NCI-H345 (cell line): ENCODE data around the gene FMNL2.
"Not testable (repeated sequence)": the region's sequence is repeated elsewhere in the genome, so short reads cannot be mapped to it uniquely, and the experiment has no call there.

Experiments
- DNase-seq: peaks from one replicate; lab custom pipeline; 2025; lab: John Stamatoyannopoulos, UW

FMNL2 gene

GRCh38 chr2:152376385-152376784 is 41.4 kb downstream of the FMNL2 start:
- no peak for DNase-seq

GRCh38 chr2:152376968-152377367 is 42.0 kb downstream of the FMNL2 start:
- DNase-seq: no peak

GRCh38 chr2:152379089-152379488 is 44.1 kb downstream of the FMNL2 start:
- DNase-seq: no peak

GRCh38 chr2:152380261-152381055 is 45.5 kb downstream of the FMNL2 start:
- no peak for DNase-seq

- no peak for DNase-seq
These were observed 48.7 kb downstream of the FMNL2 start for GRCh38 chr2:152383702-152384101.

- no peak for DNase-seq
These were observed 50.0 kb downstream of the FMNL2 start for GRCh38 chr2:152384992-152385391.

- no peak for DNase-seq
These were observed 50.7 kb downstream of the FMNL2 start for GRCh38 chr2:152385650-152386049.

- DNase-seq: no peak
These were observed 51.3 kb downstream of the FMNL2 start for GRCh38 chr2:152386266-152386665.

- DNase-seq: no peak
These were observed 52.1 kb downstream of the FMNL2 start for GRCh38 chr2:152387041-152387440.

- not testable (repeated sequence) for DNase-seq
These were observed 53.3 kb downstream of the FMNL2 start for GRCh38 chr2:152388269-152388668.

- DNase-seq: no peak
These were observed 54.5 kb downstream of the FMNL2 start for GRCh38 chr2:152389483-152389882.

GRCh38 chr2:152390837-152391236 is 55.9 kb downstream of the FMNL2 start:
- no peak for DNase-seq

GRCh38 chr2:152391318-152391717 is 56.3 kb downstream of the FMNL2 start:
- DNase-seq: no peak

- no peak for DNase-seq
These were observed 58.4 kb downstream of the FMNL2 start for GRCh38 chr2:152393377-152393776.

GRCh38 chr2:152394326-152394725 is 59.4 kb downstream of the FMNL2 start:
- DNase-seq: no peak

- no peak for DNase-seq
These were observed 60.1 kb downstream of the FMNL2 start for GRCh38 chr2:152395103-152395502.

GRCh38 chr2:152395572-152395971 is 60.6 kb downstream of the FMNL2 start:
- DNase-seq: no peak

- DNase-seq: no peak
These were observed 61.1 kb downstream of the FMNL2 start for GRCh38 chr2:152396051-152396511.

GRCh38 chr2:152396763-152397162 is 61.8 kb downstream of the FMNL2 start:
- no peak for DNase-seq

GRCh38 chr2:152399003-152399402 is 64.0 kb downstream of the FMNL2 start:
- no peak for DNase-seq

GRCh38 chr2:152400607-152401214 is 65.7 kb downstream of the FMNL2 start:
- DNase-seq: no peak

GRCh38 chr2:152402780-152403759 is 68.1 kb downstream of the FMNL2 start:
- DNase-seq: no peak
